Stomach (tissue), 4 donors: ENCODE measurements around the gene DBNDD1.

Experiments
- EP300 ChIP-seq: sonication (generic); formaldehyde crosslinking; IDR thresholded peaks from one replicate; pipeline ENCODE4 v1.6.1; 2017; ENCODE audit warnings: antibody characterized with exemption
- POLR2A ChIP-seq, 4 donors: fragments of 450-650 bp; IDR thresholded peaks; one replicate each; pipeline ENCODE4 v1.6.1; 2016; ENCODE audit warnings: antibody characterized with exemption in 4 of 4, control low read depth in 2 of 4, mild to moderate bottlenecking in 1 of 4, moderate library complexity in 1 of 4
- POLR2AphosphoS5 ChIP-seq, 3 donors: sonication (generic); formaldehyde crosslinking; IDR thresholded peaks; one replicate each; pipeline ENCODE4 v1.6.1; 2016; ENCODE audit warnings: antibody characterized with exemption in 3 of 3
- TF ChIP-seq, protein P1 (sequence below), 7 experiments: fragments of 450-650 bp in 4 of 7; fragments of 200-600 bp in 3 of 7; sonication (generic) in 3 of 7; IDR thresholded peaks; one replicate each; pipeline ENCODE4 v1.5.1; 2016 to 2019; ENCODE audit warnings: antibody characterized with exemption in 7 of 7, control low read depth in 2 of 7, mild to moderate bottlenecking in 1 of 7

DNA sequence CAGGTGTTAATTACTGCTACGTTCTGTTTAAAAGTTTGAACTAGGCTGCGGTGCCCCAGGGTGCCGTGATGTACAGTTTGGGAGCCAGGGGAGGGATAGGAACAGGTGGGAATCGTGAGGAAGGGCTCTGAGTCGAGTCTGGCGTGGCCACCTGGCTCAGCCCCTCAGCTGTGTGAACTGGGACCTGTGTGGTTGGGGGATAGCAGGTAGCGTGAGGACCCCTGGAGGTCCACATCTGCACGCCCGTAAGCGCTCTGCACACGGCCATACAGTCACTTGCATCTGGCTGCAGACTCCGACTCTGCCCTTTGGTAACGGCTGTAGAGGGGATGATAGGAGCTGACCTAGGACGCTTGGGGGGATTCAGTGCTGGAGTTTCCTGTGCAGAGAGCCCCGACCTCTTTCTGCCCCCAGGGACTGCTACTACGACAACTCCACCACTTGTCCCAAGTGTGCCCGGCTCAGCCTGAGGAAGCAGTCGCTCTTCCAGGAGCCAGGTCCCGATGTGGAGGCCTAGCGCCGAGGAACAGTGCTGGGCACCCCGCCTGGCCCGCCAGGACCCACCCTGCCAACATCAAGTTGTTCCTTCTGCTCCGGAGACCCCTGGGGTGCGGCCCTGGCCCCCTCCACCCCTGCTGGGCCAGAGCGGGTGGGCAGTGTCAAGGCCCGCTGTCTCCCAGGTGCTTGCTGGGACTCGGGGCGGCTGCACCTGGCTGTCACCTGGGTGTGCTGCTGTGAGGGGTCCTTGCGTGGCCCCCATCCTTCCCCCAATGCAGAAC lies 53.6 kb downstream of the DBNDD1 start:
- TF ChIP-seq POLR2AphosphoS5 (IDR thresholded peaks at IDR 0.05) (no peak), EP300 (no peak), POLR2A (IDR thresholded peaks at IDR 0.05) (no peak)
- TF ChIP-seq, protein P1, sequence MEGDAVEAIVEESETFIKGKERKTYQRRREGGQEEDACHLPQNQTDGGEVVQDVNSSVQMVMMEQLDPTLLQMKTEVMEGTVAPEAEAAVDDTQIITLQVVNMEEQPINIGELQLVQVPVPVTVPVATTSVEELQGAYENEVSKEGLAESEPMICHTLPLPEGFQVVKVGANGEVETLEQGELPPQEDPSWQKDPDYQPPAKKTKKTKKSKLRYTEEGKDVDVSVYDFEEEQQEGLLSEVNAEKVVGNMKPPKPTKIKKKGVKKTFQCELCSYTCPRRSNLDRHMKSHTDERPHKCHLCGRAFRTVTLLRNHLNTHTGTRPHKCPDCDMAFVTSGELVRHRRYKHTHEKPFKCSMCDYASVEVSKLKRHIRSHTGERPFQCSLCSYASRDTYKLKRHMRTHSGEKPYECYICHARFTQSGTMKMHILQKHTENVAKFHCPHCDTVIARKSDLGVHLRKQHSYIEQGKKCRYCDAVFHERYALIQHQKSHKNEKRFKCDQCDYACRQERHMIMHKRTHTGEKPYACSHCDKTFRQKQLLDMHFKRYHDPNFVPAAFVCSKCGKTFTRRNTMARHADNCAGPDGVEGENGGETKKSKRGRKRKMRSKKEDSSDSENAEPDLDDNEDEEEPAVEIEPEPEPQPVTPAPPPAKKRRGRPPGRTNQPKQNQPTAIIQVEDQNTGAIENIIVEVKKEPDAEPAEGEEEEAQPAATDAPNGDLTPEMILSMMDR (IDR thresholded peaks at IDR 0.05): no peak
